Breast epithelium (tissue), 3 donors: ENCODE data around the gene GREB1L.

Source experiments
- POLR2A ChIP-seq: fragments of 450-650 bp; IDR thresholded peaks from one replicate; pipeline ENCODE4 v1.6.1; 2016; ENCODE audit warnings: antibody characterized with exemption, mild to moderate bottlenecking, moderate library complexity
- TF ChIP-seq, protein P1 (sequence below), 3 donors: fragments of 450-650 bp; IDR thresholded peaks; one replicate each; pipeline ENCODE4 v1.5.1; 2016 to 2017; ENCODE audit warnings: antibody characterized with exemption in 3 of 3, mild to moderate bottlenecking in 3 of 3, moderate library complexity in 3 of 3

DNA sequence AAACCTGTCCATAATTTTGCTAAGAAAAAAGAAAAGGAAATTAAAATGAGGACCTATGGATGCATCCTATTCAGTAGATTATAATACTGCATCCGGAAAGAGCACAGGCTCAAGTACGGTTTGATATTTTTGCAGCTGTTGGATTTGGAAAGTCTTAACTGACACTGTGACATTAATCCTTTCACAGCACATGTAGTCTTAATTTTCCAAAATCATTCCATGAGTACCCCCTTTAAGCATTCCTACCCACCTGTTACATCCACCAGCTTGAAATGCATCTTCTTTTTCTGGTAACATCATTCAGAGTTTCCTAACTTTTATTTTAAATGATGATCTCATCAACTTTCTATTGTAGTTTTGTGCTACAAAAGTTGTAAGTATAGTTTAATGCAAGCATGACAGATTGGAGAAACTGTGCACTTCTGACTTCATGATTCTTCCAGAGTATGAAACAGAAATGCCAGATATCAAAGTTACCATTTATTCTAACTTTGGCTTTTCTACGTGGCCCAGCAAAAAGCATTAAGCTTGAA is 244.9 kb downstream of the GREB1L start:
- no peak for TF ChIP-seq POLR2A
- TF ChIP-seq, protein P1, sequence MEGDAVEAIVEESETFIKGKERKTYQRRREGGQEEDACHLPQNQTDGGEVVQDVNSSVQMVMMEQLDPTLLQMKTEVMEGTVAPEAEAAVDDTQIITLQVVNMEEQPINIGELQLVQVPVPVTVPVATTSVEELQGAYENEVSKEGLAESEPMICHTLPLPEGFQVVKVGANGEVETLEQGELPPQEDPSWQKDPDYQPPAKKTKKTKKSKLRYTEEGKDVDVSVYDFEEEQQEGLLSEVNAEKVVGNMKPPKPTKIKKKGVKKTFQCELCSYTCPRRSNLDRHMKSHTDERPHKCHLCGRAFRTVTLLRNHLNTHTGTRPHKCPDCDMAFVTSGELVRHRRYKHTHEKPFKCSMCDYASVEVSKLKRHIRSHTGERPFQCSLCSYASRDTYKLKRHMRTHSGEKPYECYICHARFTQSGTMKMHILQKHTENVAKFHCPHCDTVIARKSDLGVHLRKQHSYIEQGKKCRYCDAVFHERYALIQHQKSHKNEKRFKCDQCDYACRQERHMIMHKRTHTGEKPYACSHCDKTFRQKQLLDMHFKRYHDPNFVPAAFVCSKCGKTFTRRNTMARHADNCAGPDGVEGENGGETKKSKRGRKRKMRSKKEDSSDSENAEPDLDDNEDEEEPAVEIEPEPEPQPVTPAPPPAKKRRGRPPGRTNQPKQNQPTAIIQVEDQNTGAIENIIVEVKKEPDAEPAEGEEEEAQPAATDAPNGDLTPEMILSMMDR (IDR thresholded peaks at IDR 0.05): no peak
